Measurements from ENCODE around the gene NDUFA13.

The NDUFA13 gene

GRCh38 chr19:19538061-19538784 is 22.2 kb downstream of the NDUFA13 start, which contains the start of gene CILP2 (continued):
- no peak for TF ChIP-seq ZNF645 (tag by site-specific recombination; IDR thresholded peaks at IDR 0.05)
- no peak for TF ChIP-seq ZNF155 (tag by site-specific recombination; IDR thresholded peaks at IDR 0.05)
- TF ChIP-seq IKZF3 (tag by site-specific recombination; IDR thresholded peaks at IDR 0.05), result no peak
- peak; percentile 70 for TF ChIP-seq PATZ1 (tag by site-specific recombination; IDR thresholded peaks at IDR 0.05)
- peak; percentile 89 for TF ChIP-seq ZNF600 (tag by site-specific recombination; IDR thresholded peaks at IDR 0.05)
- TF ChIP-seq ZNF133 (tag by site-specific recombination; IDR thresholded peaks at IDR 0.05), result no peak
- TF ChIP-seq ZBTB11 (tag by site-specific recombination; conservative IDR thresholded peaks at IDR 0.05; ENCODE audit: low read depth), result no peak
- no peak for TF ChIP-seq ZNF23 (tag by site-specific recombination; IDR thresholded peaks at IDR 0.05; ENCODE audit: borderline replicate concordance)
- TF ChIP-seq ZNF629 (tag by site-specific recombination; IDR thresholded peaks at IDR 0.05), result no peak
- TF ChIP-seq SP7 (tag by site-specific recombination; IDR thresholded peaks at IDR 0.05), result no peak
- no peak for TF ChIP-seq ZNF280C (tag by site-specific recombination; IDR thresholded peaks at IDR 0.05)
- no peak for TF ChIP-seq ZNF707 (tag by site-specific recombination; IDR thresholded peaks at IDR 0.05)
- peak; percentile 50; the same call in 1 of the 2 replicates for TF ChIP-seq KLF8 (tag by site-specific recombination; IDR thresholded peaks at IDR 0.05)
- no peak for TF ChIP-seq ZNF24 (tag by site-specific recombination; IDR thresholded peaks at IDR 0.05)
- TF ChIP-seq ZXDB (tag by site-specific recombination; IDR thresholded peaks at IDR 0.05), result peak; percentile 63
- TF ChIP-seq ZNF621 (tag by site-specific recombination; IDR thresholded peaks at IDR 0.05), result no peak
- no peak; the same call in 1 of the 2 replicates for TF ChIP-seq ZBTB7A (tag by site-specific recombination; IDR thresholded peaks at IDR 0.05; ENCODE audit: low read depth)
- TF ChIP-seq ZNF174 (tag by site-specific recombination; IDR thresholded peaks at IDR 0.05), result no peak
- no peak for TF ChIP-seq WT1 (tag by site-specific recombination; IDR thresholded peaks at IDR 0.05)
- TF ChIP-seq GFI1B (tag by site-specific recombination; IDR thresholded peaks at IDR 0.05), result no peak
- TF ChIP-seq SCRT2 (tag by site-specific recombination; IDR thresholded peaks at IDR 0.05), result no peak
- no peak for TF ChIP-seq ZNF302 (tag by site-specific recombination; IDR thresholded peaks at IDR 0.05; ENCODE audit: low read depth)
- TF ChIP-seq ZNF530 (tag by site-specific recombination; IDR thresholded peaks at IDR 0.05; ENCODE audit: low read depth), result no peak
- TF ChIP-seq ZNF10 (tag by site-specific recombination; IDR thresholded peaks at IDR 0.05), result no peak
- TF ChIP-seq ZNF335 (tag by site-specific recombination; conservative IDR thresholded peaks at IDR 0.05), result no peak
- no peak for TF ChIP-seq BCL11B (tag by site-specific recombination; IDR thresholded peaks at IDR 0.05; ENCODE audit: low read depth)
- TF ChIP-seq KLF17 (tag by site-specific recombination; IDR thresholded peaks at IDR 0.05), result no peak
- TF ChIP-seq ZNF596 (tag by site-specific recombination; IDR thresholded peaks at IDR 0.05), result no peak
- TF ChIP-seq ZNF433 (tag by site-specific recombination; IDR thresholded peaks at IDR 0.05; ENCODE audit: low read depth), result no peak
- 0 out of 2 replicates have a peak, but pooled peaks have one; percentile 48 for TF ChIP-seq ZNF121 (tag by site-specific recombination; IDR thresholded peaks at IDR 0.05)
- no peak for TF ChIP-seq ZFP41 (tag by site-specific recombination; IDR thresholded peaks at IDR 0.05; ENCODE audit: borderline replicate concordance)
- TF ChIP-seq ZNF404 (tag by site-specific recombination; IDR thresholded peaks at IDR 0.05), result no peak
- TF ChIP-seq ZSCAN16 (tag by site-specific recombination; IDR thresholded peaks at IDR 0.05), result no peak
